Measurements from ENCODE around the gene NOTCH3. TPM values are rescaled to one million over a fixed set of nuclear protein-coding genes. Genes with fewer than 3 reads are reported as not detected.

NOTCH3 gene
- total and polyA plus RNA-seq, 2 of the 8 experiments (the other 6 are each of a cell fraction or from before 2014, with no cell fraction given) = 37.5 to 107 TPM

DNA sequence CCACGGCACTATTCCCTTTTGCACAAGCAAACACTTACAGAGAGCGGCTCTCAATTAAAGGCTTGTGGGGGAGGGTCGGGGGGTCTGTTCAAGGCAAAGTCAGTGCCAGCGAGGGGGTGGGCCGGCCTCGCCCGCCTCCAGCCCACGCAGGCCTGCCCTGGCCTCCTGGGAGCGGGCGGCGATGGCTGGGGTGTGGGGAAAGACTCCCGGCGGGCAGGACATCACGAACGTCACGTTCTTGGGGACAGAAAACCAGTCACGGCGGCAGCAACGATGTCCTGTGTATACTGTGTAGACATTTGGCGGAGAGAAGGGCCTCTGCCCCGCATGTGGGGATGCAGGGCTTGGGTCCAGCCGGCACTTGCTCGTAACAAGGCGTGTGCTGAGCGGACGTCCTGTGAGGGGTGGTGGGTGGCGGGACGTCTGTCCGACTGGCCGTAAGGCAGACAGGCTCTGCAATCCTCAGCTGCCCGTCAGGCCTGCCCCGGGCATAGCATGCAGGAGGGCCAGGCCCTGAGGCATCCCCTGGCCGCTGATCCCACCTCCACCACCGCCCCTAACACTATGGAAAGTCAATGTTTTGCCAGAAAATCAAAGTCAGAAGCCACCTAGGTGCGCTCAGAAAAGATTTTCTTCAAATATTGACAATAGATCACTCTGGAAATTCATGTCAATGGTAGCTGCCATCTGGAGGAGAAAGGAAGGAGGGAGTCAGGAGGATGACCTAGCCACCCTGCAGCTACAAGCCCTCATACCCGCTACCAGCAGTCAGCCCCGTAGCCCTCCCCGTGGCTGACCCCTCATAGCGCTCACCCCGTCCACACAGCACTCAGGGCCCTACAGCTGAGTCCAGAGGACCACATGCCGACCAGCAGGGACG, 37.2 kb upstream of the NOTCH3 start (continued):
- TF ChIP-seq GTF2F1 (IDR thresholded peaks at IDR 0.05; ENCODE audit: borderline replicate concordance, low read depth, low read length) (no peak), SIRT6 (IDR thresholded peaks at IDR 0.05; ENCODE audit: low read length) (no peak), CHD2 (IDR thresholded peaks at IDR 0.05; ENCODE audit: low read length) (no peak), KDM1A (IDR thresholded peaks at IDR 0.05; ENCODE audit: borderline replicate concordance, low read length) (no peak), POU5F1 (IDR thresholded peaks at IDR 0.05; ENCODE audit: low read depth, low read length) (no peak), POLR2A (IDR thresholded peaks at IDR 0.05; ENCODE audit: control extremely low read depth in 1 of 2, low read depth in 2 of 2, low read length in 2 of 2) (no peak), SP1 (IDR thresholded peaks at IDR 0.05; ENCODE audit: low read depth, low read length) (no peak)

Data from H1 (cell line).